K562 (cell line): ENCODE results near the gene HNRNPM. TPM values are rescaled to one million over a fixed set of nuclear protein-coding genes. Genes with fewer than 3 reads are reported as not detected.

Experiments
- ADNP ChIP-seq: fragments of 200-800 bp; sonication (Bioruptor generic); IDR thresholded peaks from 2 replicates; pipeline ENCODE4 v1.6.1; 2016; ENCODE audit warnings: missing genetic modification characterization, missing compliant biosample characterization
- HMGN3 ChIP-seq: IDR thresholded peaks from 2 replicates; pipeline ENCODE4 v1.6.1; 2011; ENCODE audit warnings: borderline replicate concordance, low read depth, mild to moderate bottlenecking, mixed read lengths, low read length; ENCODE audit not compliant: insufficient read length; ENCODE audit errors: extremely low read depth
- ILF3 ChIP-seq: fragments of 450-650 bp; IDR thresholded peaks from 2 replicates; pipeline ENCODE4 v1.6.1; 2018; ENCODE audit warnings: antibody characterized with exemption, mild to moderate bottlenecking, moderate library complexity, borderline replicate concordance
- ILK ChIP-seq: fragments of 450-650 bp; IDR thresholded peaks from 2 replicates; pipeline ENCODE4 v1.6.1; 2016; ENCODE audit warnings: missing genetic modification characterization, low read depth, mild to moderate bottlenecking, missing compliant biosample characterization, moderate library complexity, borderline replicate concordance
- TCF3 ChIP-seq: sonication (generic); formaldehyde crosslinking; IDR thresholded peaks from 2 replicates; pipeline ENCODE4 v1.4.0; 2020; ENCODE audit warnings: mild to moderate bottlenecking, missing genetic modification reagents
- ZNF655 ChIP-seq: fragments of 250-450 bp; sonication (Bioruptor Pico); IDR thresholded peaks from 2 replicates; pipeline ENCODE4 v1.5.0; 2021
- ZNF764 ChIP-seq: fragments of 250-450 bp; sonication (Bioruptor Pico); IDR thresholded peaks from 2 replicates; pipeline ENCODE4 v1.4.0; 2020; ENCODE audit warnings: low read depth, mild to moderate bottlenecking, moderate library complexity
- ZNF830 ChIP-seq: fragments of 250-450 bp; sonication (Bioruptor Pico); IDR thresholded peaks from 2 replicates; pipeline ENCODE4 v1.5.0; 2021; ENCODE audit warnings: mild to moderate bottlenecking
- polyA plus RNA-seq, 8 experiments: library from polyadenylated mRNA; depleted of rRNA in 4 of 8; stranded (reverse) in 5 of 8; unstranded in 3 of 8; fragments of >200 nt; fragmentation: Nextera tagmentation in 2 of 8; fragmentation: Illumina TruSeq in 1 of 8; extraction: Ambion mirVana in 2 of 8; extraction: Trizol in 1 of 8; gene quantifications; 2 replicates each; pipeline versions ENCODE4 v1.2.1 to v1.2.3, GENCODE V29; 2011 to 2014; ENCODE audit warnings: inconsistent platforms in 1 of 8, missing spikeins in 1 of 8
- total RNA-seq, 7 experiments: library from RNA; depleted of rRNA in 6 of 7; stranded (reverse); fragments of >200 nt in 6 of 7; fragmentation: Illumina TruSeq in 2 of 7; extraction: Trizol in 2 of 7; gene quantifications; 2 replicates each; pipeline versions ENCODE4 v1.2.1 to v1.2.3, GENCODE V29; 2011 to 2021; ENCODE audit warnings: low replicate concordance in 1 of 7
- TF ChIP-seq, protein P1 (sequence below), 2 experiments: fragments of 450-650 bp; IDR thresholded peaks; 2 replicates each; pipeline ENCODE4 v1.6.1; 2016
- TF ChIP-seq, protein P2 (sequence below): fragments of 250-450 bp; sonication (Bioruptor Pico); IDR thresholded peaks from 2 replicates; pipeline ENCODE4 v1.8.0; 2021; ENCODE audit warnings: moderate library complexity, mild to moderate bottlenecking, inconsistent platforms
- TF ChIP-seq, protein P3 (sequence below): sonication (generic); formaldehyde crosslinking; IDR thresholded peaks from 2 replicates; pipeline ENCODE4 v1.8.0; 2022; ENCODE audit warnings: mild to moderate bottlenecking, missing genetic modification reagents
- TF ChIP-seq, protein P4 (sequence below): fragments of 450-650 bp; IDR thresholded peaks from 2 replicates; pipeline ENCODE4 v1.6.1; 2016; ENCODE audit warnings: antibody characterized with exemption
- TF ChIP-seq, protein P5 (sequence below): fragments of 250-450 bp; sonication (Bioruptor Pico); IDR thresholded peaks from 2 replicates; pipeline ENCODE4 v1.8.0; 2021; ENCODE audit warnings: mild to moderate bottlenecking, moderate library complexity

The HNRNPM gene
- total and polyA plus RNA-seq, 9 of the 15 experiments (the other 6 are each of a cell fraction or from before 2014, with no cell fraction given), result 11.1 to 340 (median 195) TPM

- TF ChIP-seq, protein P1, sequence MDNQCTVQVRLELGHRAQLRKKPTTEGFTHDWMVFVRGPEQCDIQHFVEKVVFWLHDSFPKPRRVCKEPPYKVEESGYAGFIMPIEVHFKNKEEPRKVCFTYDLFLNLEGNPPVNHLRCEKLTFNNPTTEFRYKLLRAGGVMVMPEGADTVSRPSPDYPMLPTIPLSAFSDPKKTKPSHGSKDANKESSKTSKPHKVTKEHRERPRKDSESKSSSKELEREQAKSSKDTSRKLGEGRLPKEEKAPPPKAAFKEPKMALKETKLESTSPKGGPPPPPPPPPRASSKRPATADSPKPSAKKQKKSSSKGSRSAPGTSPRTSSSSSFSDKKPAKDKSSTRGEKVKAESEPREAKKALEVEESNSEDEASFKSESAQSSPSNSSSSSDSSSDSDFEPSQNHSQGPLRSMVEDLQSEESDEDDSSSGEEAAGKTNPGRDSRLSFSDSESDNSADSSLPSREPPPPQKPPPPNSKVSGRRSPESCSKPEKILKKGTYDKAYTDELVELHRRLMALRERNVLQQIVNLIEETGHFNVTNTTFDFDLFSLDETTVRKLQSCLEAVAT (IDR thresholded peaks at IDR 0.05), result peak; percentile 23 to 39; a peak in 1 of 4 replicates
- TF ChIP-seq, protein P2, sequence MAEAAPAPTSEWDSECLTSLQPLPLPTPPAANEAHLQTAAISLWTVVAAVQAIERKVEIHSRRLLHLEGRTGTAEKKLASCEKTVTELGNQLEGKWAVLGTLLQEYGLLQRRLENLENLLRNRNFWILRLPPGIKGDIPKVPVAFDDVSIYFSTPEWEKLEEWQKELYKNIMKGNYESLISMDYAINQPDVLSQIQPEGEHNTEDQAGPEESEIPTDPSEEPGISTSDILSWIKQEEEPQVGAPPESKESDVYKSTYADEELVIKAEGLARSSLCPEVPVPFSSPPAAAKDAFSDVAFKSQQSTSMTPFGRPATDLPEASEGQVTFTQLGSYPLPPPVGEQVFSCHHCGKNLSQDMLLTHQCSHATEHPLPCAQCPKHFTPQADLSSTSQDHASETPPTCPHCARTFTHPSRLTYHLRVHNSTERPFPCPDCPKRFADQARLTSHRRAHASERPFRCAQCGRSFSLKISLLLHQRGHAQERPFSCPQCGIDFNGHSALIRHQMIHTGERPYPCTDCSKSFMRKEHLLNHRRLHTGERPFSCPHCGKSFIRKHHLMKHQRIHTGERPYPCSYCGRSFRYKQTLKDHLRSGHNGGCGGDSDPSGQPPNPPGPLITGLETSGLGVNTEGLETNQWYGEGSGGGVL (CRISPR knock-in tag), result no peak
- TF ChIP-seq ZNF764 (no peak), ADNP (tag) (no peak), ZNF655 (CRISPR knock-in tag) (no peak), ILF3 (no peak), ILK (tag) (no peak), HMGN3 (peak; percentile 92), ZNF830 (CRISPR knock-in tag) (no peak), TCF3 (no peak)
- TF ChIP-seq, protein P3, sequence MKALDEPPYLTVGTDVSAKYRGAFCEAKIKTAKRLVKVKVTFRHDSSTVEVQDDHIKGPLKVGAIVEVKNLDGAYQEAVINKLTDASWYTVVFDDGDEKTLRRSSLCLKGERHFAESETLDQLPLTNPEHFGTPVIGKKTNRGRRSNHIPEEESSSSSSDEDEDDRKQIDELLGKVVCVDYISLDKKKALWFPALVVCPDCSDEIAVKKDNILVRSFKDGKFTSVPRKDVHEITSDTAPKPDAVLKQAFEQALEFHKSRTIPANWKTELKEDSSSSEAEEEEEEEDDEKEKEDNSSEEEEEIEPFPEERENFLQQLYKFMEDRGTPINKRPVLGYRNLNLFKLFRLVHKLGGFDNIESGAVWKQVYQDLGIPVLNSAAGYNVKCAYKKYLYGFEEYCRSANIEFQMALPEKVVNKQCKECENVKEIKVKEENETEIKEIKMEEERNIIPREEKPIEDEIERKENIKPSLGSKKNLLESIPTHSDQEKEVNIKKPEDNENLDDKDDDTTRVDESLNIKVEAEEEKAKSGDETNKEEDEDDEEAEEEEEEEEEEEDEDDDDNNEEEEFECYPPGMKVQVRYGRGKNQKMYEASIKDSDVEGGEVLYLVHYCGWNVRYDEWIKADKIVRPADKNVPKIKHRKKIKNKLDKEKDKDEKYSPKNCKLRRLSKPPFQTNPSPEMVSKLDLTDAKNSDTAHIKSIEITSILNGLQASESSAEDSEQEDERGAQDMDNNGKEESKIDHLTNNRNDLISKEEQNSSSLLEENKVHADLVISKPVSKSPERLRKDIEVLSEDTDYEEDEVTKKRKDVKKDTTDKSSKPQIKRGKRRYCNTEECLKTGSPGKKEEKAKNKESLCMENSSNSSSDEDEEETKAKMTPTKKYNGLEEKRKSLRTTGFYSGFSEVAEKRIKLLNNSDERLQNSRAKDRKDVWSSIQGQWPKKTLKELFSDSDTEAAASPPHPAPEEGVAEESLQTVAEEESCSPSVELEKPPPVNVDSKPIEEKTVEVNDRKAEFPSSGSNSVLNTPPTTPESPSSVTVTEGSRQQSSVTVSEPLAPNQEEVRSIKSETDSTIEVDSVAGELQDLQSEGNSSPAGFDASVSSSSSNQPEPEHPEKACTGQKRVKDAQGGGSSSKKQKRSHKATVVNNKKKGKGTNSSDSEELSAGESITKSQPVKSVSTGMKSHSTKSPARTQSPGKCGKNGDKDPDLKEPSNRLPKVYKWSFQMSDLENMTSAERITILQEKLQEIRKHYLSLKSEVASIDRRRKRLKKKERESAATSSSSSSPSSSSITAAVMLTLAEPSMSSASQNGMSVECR, result peak; percentile 92
- TF ChIP-seq, protein P4, sequence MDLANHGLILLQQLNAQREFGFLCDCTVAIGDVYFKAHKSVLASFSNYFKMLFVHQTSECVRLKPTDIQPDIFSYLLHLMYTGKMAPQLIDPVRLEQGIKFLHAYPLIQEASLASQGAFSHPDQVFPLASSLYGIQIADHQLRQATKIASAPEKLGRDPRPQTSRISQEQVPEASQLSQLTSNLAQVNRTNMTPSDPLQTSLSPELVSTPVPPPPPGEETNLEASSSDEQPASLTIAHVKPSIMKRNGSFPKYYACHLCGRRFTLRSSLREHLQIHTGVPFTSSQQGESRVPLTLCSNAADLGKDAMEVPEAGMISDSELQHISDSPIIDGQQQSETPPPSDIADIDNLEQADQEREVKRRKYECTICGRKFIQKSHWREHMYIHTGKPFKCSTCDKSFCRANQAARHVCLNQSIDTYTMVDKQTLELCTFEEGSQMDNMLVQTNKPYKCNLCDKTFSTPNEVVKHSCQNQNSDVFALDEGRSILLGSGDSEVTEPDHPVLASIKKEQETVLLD, result peak; percentile 92
- TF ChIP-seq, protein P5, sequence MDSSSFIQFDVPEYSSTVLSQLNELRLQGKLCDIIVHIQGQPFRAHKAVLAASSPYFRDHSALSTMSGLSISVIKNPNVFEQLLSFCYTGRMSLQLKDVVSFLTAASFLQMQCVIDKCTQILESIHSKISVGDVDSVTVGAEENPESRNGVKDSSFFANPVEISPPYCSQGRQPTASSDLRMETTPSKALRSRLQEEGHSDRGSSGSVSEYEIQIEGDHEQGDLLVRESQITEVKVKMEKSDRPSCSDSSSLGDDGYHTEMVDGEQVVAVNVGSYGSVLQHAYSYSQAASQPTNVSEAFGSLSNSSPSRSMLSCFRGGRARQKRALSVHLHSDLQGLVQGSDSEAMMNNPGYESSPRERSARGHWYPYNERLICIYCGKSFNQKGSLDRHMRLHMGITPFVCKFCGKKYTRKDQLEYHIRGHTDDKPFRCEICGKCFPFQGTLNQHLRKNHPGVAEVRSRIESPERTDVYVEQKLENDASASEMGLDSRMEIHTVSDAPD (CRISPR knock-in tag), result no peak
- TF ChIP-seq, all 486 proteins: peak for 154
Measured at GRCh38 chr19:8444677-8445487, at the start of gene HNRNPM (continued).
